CD8-positive, alpha-beta memory T cell (primary cell): ENCODE data around the gene SV2B. TPM values are rescaled to one million over a fixed set of nuclear protein-coding genes. Genes with fewer than 3 reads are reported as not detected.

Source experiments
- CTCF ChIA-PET: fragments of 350-600 bp; sonication (Branson Sonifier 250); formaldehyde crosslinking; loops from one replicate; lab custom pipeline; 2021; ENCODE audit warnings: antibody characterized with exemption; lab: Charles Lee
- POLR2A ChIA-PET: fragments of 350-600 bp; sonication (Branson Sonifier 250); formaldehyde crosslinking; loops from one replicate; lab custom pipeline; 2021; ENCODE audit warnings: antibody characterized with exemption; lab: Charles Lee
- DNase-seq, 5 donors: peaks; one replicate each; pipeline versions ENCODE4 v3.0.0 to v3.0.0-alpha.2; 2020 to 2022; ENCODE audit warnings: mixed read lengths in 1 of 5
- H3K27ac ChIP-seq: one replicate; pipeline ENCODE4 v1.7.0; 2013; ENCODE audit warnings: low read depth, mild to moderate bottlenecking, low read length, moderate library complexity
- H3K27me3 ChIP-seq: 2 replicates; pipeline ENCODE4 v1.7.0; 2013; ENCODE audit warnings: low read length, mild to moderate bottlenecking; ENCODE audit not compliant: insufficient read depth, poor library complexity, severe bottlenecking
- H3K36me3 ChIP-seq: 2 replicates; pipeline ENCODE4 v1.7.0; 2013; ENCODE audit warnings: mild to moderate bottlenecking, low read length, moderate library complexity; ENCODE audit not compliant: insufficient read depth
- H3K4me1 ChIP-seq: 2 replicates; pipeline ENCODE4 v1.7.0; 2013; ENCODE audit warnings: mild to moderate bottlenecking, low read length, moderate library complexity; ENCODE audit not compliant: insufficient read depth
- H3K4me3 ChIP-seq: 2 replicates; pipeline ENCODE4 v1.7.0; 2013; ENCODE audit warnings: mild to moderate bottlenecking, low read length
- H3K9me3 ChIP-seq: 2 replicates; pipeline ENCODE4 v1.7.0; 2013; ENCODE audit warnings: mild to moderate bottlenecking, low read length
- H3K27ac Mint-ChIP-seq, 8 donors: one replicate each; pipeline ENCODE4 v1.8.0; 2020 to 2021; ENCODE audit warnings: mixed read lengths in 8 of 8, mild to moderate bottlenecking in 6 of 8, inconsistent platforms in 3 of 8, moderate library complexity in 3 of 8
- H3K27me3 Mint-ChIP-seq, 2 donors: one replicate each; pipeline ENCODE4 v1.8.0; 2020 to 2021; ENCODE audit warnings: mixed read lengths in 2 of 2, mild to moderate bottlenecking in 1 of 2, moderate library complexity in 1 of 2
- H3K36me3 Mint-ChIP-seq, 3 donors: one replicate each; pipeline ENCODE4 v1.8.0; 2020 to 2021; ENCODE audit warnings: mixed read lengths in 3 of 3, inconsistent platforms in 1 of 3, mild to moderate bottlenecking in 1 of 3
- H3K4me1 Mint-ChIP-seq, 3 donors: one replicate each; pipeline ENCODE4 v1.8.0; 2020 to 2021; ENCODE audit warnings: mixed read lengths in 3 of 3, inconsistent platforms in 1 of 3, mild to moderate bottlenecking in 1 of 3
- H3K4me3 Mint-ChIP-seq, 7 donors: one replicate each; pipeline ENCODE4 v1.8.0; 2020 to 2021; ENCODE audit warnings: mixed read lengths in 7 of 7, mild to moderate bottlenecking in 6 of 7, moderate library complexity in 4 of 7, inconsistent platforms in 2 of 7
- H3K9me3 Mint-ChIP-seq, 5 donors: one replicate each; pipeline ENCODE4 v1.8.0; 2020 to 2022; ENCODE audit warnings: mixed read lengths in 5 of 5, mild to moderate bottlenecking in 3 of 5, moderate library complexity in 2 of 5, inconsistent platforms in 1 of 5
- polyA plus RNA-seq: library from polyadenylated mRNA; unstranded; fragments of 300-500 nt; fragmentation: Illumina TruSeq; gene quantifications from one replicate; pipeline ENCODE4 v1.2.3, GENCODE V29; 2021
- total RNA-seq, 2 experiments: library from RNA; stranded (reverse); gene quantifications; one replicate each; pipeline ENCODE4 v1.2.3, GENCODE V29; 2021

SV2B gene
- total and polyA plus RNA-seq, 3 experiments from 2014 or later: 0.02 TPM; not detected in 2

GRCh38 chr15:91146728-91147127 lies 46.7 kb downstream of the SV2B start:
- no peaks in the 10 kb centered on the region for H3K9me3 ChIP-seq
- ChIA-PET CTCF (no interaction called here), POLR2A (no interaction called here)
- no peak overlapping the region for H3K27ac Mint-ChIP-seq
- no peak overlapping the region for H3K4me3 Mint-ChIP-seq
- peaks cover 0 to 3% (median 0%) of the 10 kb centered on the region in 5 donors for H3K9me3 Mint-ChIP-seq
- peaks cover 39 to 76% of the 10 kb centered on the region in 2 donors for H3K27me3 Mint-ChIP-seq
- no peak overlapping the region for H3K27ac ChIP-seq
- no peaks in the 10 kb centered on the region for H3K36me3 ChIP-seq
- no peaks in the 10 kb centered on the region for H3K4me1 ChIP-seq
- H3K4me1 Mint-ChIP-seq: no peaks in the 10 kb centered on the region
- H3K27me3 ChIP-seq: peaks cover 7% of the 10 kb centered on the region
- H3K36me3 Mint-ChIP-seq: no peaks in the 10 kb centered on the region
- DNase-seq: no peak
- no peak overlapping the region for H3K4me3 ChIP-seq

- no peaks in the 10 kb centered on the region for H3K9me3 ChIP-seq
- H3K27ac Mint-ChIP-seq: no peak overlapping the region
- H3K27me3 Mint-ChIP-seq: peaks cover 35 to 77% of the 10 kb centered on the region in 2 donors
- ChIA-PET CTCF (no interaction called here), POLR2A (no interaction called here)
- peaks cover 0 to 1% (median 0%) of the 10 kb centered on the region in 5 donors for H3K9me3 Mint-ChIP-seq
- no peak overlapping the region for H3K27ac ChIP-seq
- H3K4me3 Mint-ChIP-seq: no peak overlapping the region
- H3K4me1 Mint-ChIP-seq: no peaks in the 10 kb centered on the region
- H3K27me3 ChIP-seq: peaks cover 7% of the 10 kb centered on the region
- H3K4me3 ChIP-seq: no peak overlapping the region
- H3K36me3 ChIP-seq: no peaks in the 10 kb centered on the region
- no peaks in the 10 kb centered on the region for H3K36me3 Mint-ChIP-seq
- DNase-seq: no peak
- no peaks in the 10 kb centered on the region for H3K4me1 ChIP-seq
Measured at GRCh38 chr15:91148243-91148642, 48.2 kb downstream of the SV2B start.

- H3K4me3 Mint-ChIP-seq: no peak overlapping the region
- ChIA-PET POLR2A (no interaction called here), CTCF (interaction anchor here (1.3 kb wide), 1 partner anchor 10 kb away, joined by 4 read pairs; no protein-coding TSS in a partner anchor)
- H3K27ac ChIP-seq: no peak overlapping the region
- H3K36me3 ChIP-seq: no peaks in the 10 kb centered on the region
- H3K9me3 Mint-ChIP-seq: peaks cover 0 to 1% (median 0%) of the 10 kb centered on the region in 5 donors
- H3K27ac Mint-ChIP-seq: no peak overlapping the region
- H3K9me3 ChIP-seq: no peaks in the 10 kb centered on the region
- no peaks in the 10 kb centered on the region for H3K36me3 Mint-ChIP-seq
- H3K4me1 ChIP-seq: no peaks in the 10 kb centered on the region
- H3K4me3 ChIP-seq: no peak overlapping the region
- peaks cover 31 to 81% of the 10 kb centered on the region in 2 donors for H3K27me3 Mint-ChIP-seq
- no peaks in the 10 kb centered on the region for H3K4me1 Mint-ChIP-seq
- H3K27me3 ChIP-seq: peaks cover 3% of the 10 kb centered on the region
- no peak for DNase-seq
Measured at GRCh38 chr15:91150502-91151160, 50.6 kb downstream of the SV2B start.

- Histone ChIP-seq H3K4me1 (no peaks in the 10 kb centered on the region), H3K27me3 (peaks cover 3% of the 10 kb centered on the region), H3K9me3 (no peaks in the 10 kb centered on the region), H3K4me3 (no peak overlapping the region), H3K27ac (no peak overlapping the region), H3K36me3 (no peaks in the 10 kb centered on the region)
- ChIA-PET POLR2A (no interaction called here), CTCF (interaction anchor here (1.3 kb wide), 1 partner anchor 11 kb away, joined by 4 read pairs; no protein-coding TSS in a partner anchor)
- Mint-ChIP-seq H3K27ac (no peak overlapping the region), H3K27me3 (peaks cover 33 to 84% of the 10 kb centered on the region in 2 donors), H3K4me1 (no peaks in the 10 kb centered on the region), H3K9me3 (peaks cover 0 to 1% (median 0%) of the 10 kb centered on the region in 5 donors), H3K4me3 (no peak overlapping the region), H3K36me3 (no peaks in the 10 kb centered on the region)
- no peak for DNase-seq
Measured at GRCh38 chr15:91151781-91152563, 51.9 kb downstream of the SV2B start.

- Mint-ChIP-seq H3K36me3 (no peaks in the 10 kb centered on the region), H3K4me3 (no peak overlapping the region), H3K27me3 (peaks cover 29 to 78% of the 10 kb centered on the region in 2 donors), H3K4me1 (no peaks in the 10 kb centered on the region), H3K27ac (no peak overlapping the region), H3K9me3 (peaks cover 0 to 1% (median 0%) of the 10 kb centered on the region in 5 donors)
- H3K4me1 ChIP-seq: no peaks in the 10 kb centered on the region
- DNase-seq: no peak
- H3K4me3 ChIP-seq: no peak overlapping the region
- POLR2A ChIA-PET: no interaction called here
- H3K36me3 ChIP-seq: no peaks in the 10 kb centered on the region
- CTCF ChIA-PET: no interaction called here
- no peak overlapping the region for H3K27ac ChIP-seq
- H3K27me3 ChIP-seq: no peaks in the 10 kb centered on the region
- H3K9me3 ChIP-seq: no peaks in the 10 kb centered on the region
Measured at GRCh38 chr15:91152896-91153581, 53.0 kb downstream of the SV2B start.

- no peaks in the 10 kb centered on the region for H3K36me3 ChIP-seq
- CTCF ChIA-PET: no interaction called here
- no peak overlapping the region for H3K27ac ChIP-seq
- peaks cover 24 to 77% of the 10 kb centered on the region in 2 donors for H3K27me3 Mint-ChIP-seq
- H3K4me1 ChIP-seq: no peaks in the 10 kb centered on the region
- H3K27me3 ChIP-seq: no peaks in the 10 kb centered on the region
- no peak overlapping the region for H3K4me3 ChIP-seq
- no peak for DNase-seq
- no peaks in the 10 kb centered on the region for H3K9me3 ChIP-seq
- H3K27ac Mint-ChIP-seq: no peak overlapping the region
- H3K36me3 Mint-ChIP-seq: no peaks in the 10 kb centered on the region
- no peaks in the 10 kb centered on the region for H3K4me1 Mint-ChIP-seq
- peaks cover 0 to 1% (median 0%) of the 10 kb centered on the region in 5 donors for H3K9me3 Mint-ChIP-seq
- H3K4me3 Mint-ChIP-seq: no peak overlapping the region
- POLR2A ChIA-PET: no interaction called here
Measured at GRCh38 chr15:91153954-91154353, 53.9 kb downstream of the SV2B start.

GRCh38 chr15:91156175-91156726 lies 56.2 kb downstream of the SV2B start:
- Mint-ChIP-seq H3K4me3 (no peak overlapping the region), H3K4me1 (no peaks in the 10 kb centered on the region), H3K9me3 (no peaks in the 10 kb centered on the region), H3K36me3 (no peaks in the 10 kb centered on the region), H3K27ac (no peak overlapping the region), H3K27me3 (peaks cover 17 to 66% of the 10 kb centered on the region in 2 donors)
- H3K4me3 ChIP-seq: no peak overlapping the region
- H3K4me1 ChIP-seq: no peaks in the 10 kb centered on the region
- no peaks in the 10 kb centered on the region for H3K27me3 ChIP-seq
- no peak for DNase-seq
- CTCF ChIA-PET: no interaction called here
- H3K36me3 ChIP-seq: no peaks in the 10 kb centered on the region
- H3K27ac ChIP-seq: no peak overlapping the region
- POLR2A ChIA-PET: no interaction called here
- no peaks in the 10 kb centered on the region for H3K9me3 ChIP-seq
